ENCODE results near the gene SNW1. TPM values are rescaled to one million over a fixed set of nuclear protein-coding genes. Genes with fewer than 3 reads are reported as not detected.
"Not testable (repeated sequence)": the region's sequence is repeated elsewhere in the genome, so short reads cannot be mapped to it uniquely, and the experiment has no call there.

The SNW1 gene
- total RNA-seq, 2 experiments from 2014 or later: 64.7 to 107 TPM

- Histone ChIP-seq H3K9me2 (ENCODE audit: insufficient read depth, low read length) (no peaks in the 10 kb centered on the region), H3K27ac (ENCODE audit: low read depth, low read length, poor library complexity, severe bottlenecking) (no peak overlapping the region), H3K4me1 (ENCODE audit: insufficient read depth, low read length, poor library complexity, severe bottlenecking) (peaks cover 26% of the 10 kb centered on the region), H3K9me3 (ENCODE audit: low read length) (no peaks in the 10 kb centered on the region), H4K20me1 (ENCODE audit: insufficient read depth, low read length) (no peaks in the 10 kb centered on the region), H3K79me2 (ENCODE audit: insufficient read depth, low read depth, low read length) (peaks cover 8% of the 10 kb centered on the region), H3K4me3 (ENCODE audit: low read depth, low read length, poor library complexity, severe bottlenecking) (peak overlapping the region; percentile 76), H3K36me3 (ENCODE audit: insufficient read depth, low read length) (no peaks in the 10 kb centered on the region), H2AFZ (ENCODE audit: low read length) (peak overlapping the region; percentile 96), H3K4me2 (ENCODE audit: low read length) (peak overlapping the region; percentile 78)
- intact Hi-C loops (cut with micrococcal nuclease; ENCODE audit: unreplicated experiment): loop anchor here (2.0 to 5.0 kb wide), 3 partner anchors 40 to 344 kb away; partner anchors contain the start of genes AHSA1, ALKBH1, SLIRP and SNW1
- TSS peak; percentile 84 for BruUV-seq (replicated peaks)
- ChIA-PET CTCF (ENCODE audit: unreplicated experiment) (no interaction called here), POLR2A (interaction anchor here (0.7 to 1.0 kb wide), 4 partner anchors 9 to 484 kb away, joined by 3 to 6 read pairs (median 4); no protein-coding TSS in a partner anchor)
- no peak for DNase-seq (ENCODE audit: low spot score)
- no peak for TF ChIP-seq EZH2phosphoT487 (IDR thresholded peaks at IDR 0.05; ENCODE audit: borderline replicate concordance, low read depth, low read length)
- no peak for TF ChIP-seq CTCF (conservative IDR thresholded peaks at IDR 0.05; ENCODE audit: low read length)
Measured at GRCh38 chr14:77800814-77801213, 39.9 kb upstream of the SNW1 start.

- intact Hi-C loops (cut with micrococcal nuclease; ENCODE audit: unreplicated experiment): loop anchor here (2.0 to 5.0 kb wide), 3 partner anchors 39 to 343 kb away; partner anchors contain the start of genes AHSA1, ALKBH1, SLIRP and SNW1
- ChIA-PET POLR2A (interaction anchor here (0.9 to 1.0 kb wide), 3 partner anchors 10 to 49 kb away, joined by 3 to 6 read pairs (median 4); no protein-coding TSS in a partner anchor), CTCF (ENCODE audit: unreplicated experiment) (no interaction called here)
- Histone ChIP-seq H4K20me1 (ENCODE audit: insufficient read depth, low read length) (no peaks in the 10 kb centered on the region), H3K79me2 (ENCODE audit: insufficient read depth, low read depth, low read length) (peaks cover 8% of the 10 kb centered on the region), H3K9me2 (ENCODE audit: insufficient read depth, low read length) (no peaks in the 10 kb centered on the region), H2AFZ (ENCODE audit: low read length) (peak within 1 kb of the TSS; percentile 96), H3K4me3 (ENCODE audit: low read depth, low read length, poor library complexity, severe bottlenecking) (peak within 1 kb of the TSS; percentile 76), H3K4me2 (ENCODE audit: low read length) (peak within 1 kb of the TSS; percentile 78), H3K4me1 (ENCODE audit: insufficient read depth, low read length, poor library complexity, severe bottlenecking) (peaks cover 30% of the 10 kb centered on the region), H3K9me3 (ENCODE audit: low read length) (no peaks in the 10 kb centered on the region), H3K27ac (ENCODE audit: low read depth, low read length, poor library complexity, severe bottlenecking) (peak within 1 kb of the TSS; percentile 32), H3K36me3 (ENCODE audit: insufficient read depth, low read length) (no peaks in the 10 kb centered on the region)
- TF ChIP-seq CTCF (conservative IDR thresholded peaks at IDR 0.05; ENCODE audit: low read length) (peak; percentile 33; the same call in 1 of the 2 replicates), EZH2phosphoT487 (IDR thresholded peaks at IDR 0.05; ENCODE audit: borderline replicate concordance, low read depth, low read length) (no peak)
- no TSS peak for BruUV-seq (replicated peaks)
- DNase-seq (ENCODE audit: low spot score): peak; percentile 91
Measured at GRCh38 chr14:77799863-77800730, 39.1 kb upstream of the SNW1 start, which contains the start of gene ADCK1. Gene ADCK1, plus strand, starts transcription at chr14:77800109. Its CDS starts 18,870 bp downstream, at chr14:77818979.

GRCh38 chr14:77799456-77799855 lies 38.5 kb upstream of the SNW1 start:
- BruUV-seq (replicated peaks); H3K79me2 ChIP-seq (ENCODE audit: insufficient read depth, low read depth, low read length): not testable (repeated sequence)
- peak overlapping the region; percentile 76 for H3K4me3 ChIP-seq (ENCODE audit: low read depth, low read length, poor library complexity, severe bottlenecking)

More at GRCh38 chr14:77799456-77799855, 38.5 kb upstream of the SNW1 start:
- H3K9me2 ChIP-seq (ENCODE audit: insufficient read depth, low read length); H3K36me3 ChIP-seq (ENCODE audit: insufficient read depth, low read length); DNase-seq (ENCODE audit: low spot score); CTCF ChIA-PET (ENCODE audit: unreplicated experiment); intact Hi-C loops (cut with micrococcal nuclease; ENCODE audit: unreplicated experiment); H3K9me3 ChIP-seq (ENCODE audit: low read length); H4K20me1 ChIP-seq (ENCODE audit: insufficient read depth, low read length); POLR2A ChIA-PET: not testable (repeated sequence)
- H3K4me2 ChIP-seq (ENCODE audit: low read length): peak overlapping the region; percentile 78
- peak overlapping the region; percentile 96 for H2AFZ ChIP-seq (ENCODE audit: low read length)
- H3K4me1 ChIP-seq (ENCODE audit: insufficient read depth, low read length, poor library complexity, severe bottlenecking): peaks cover 30% of the 10 kb centered on the region
- H3K27ac ChIP-seq (ENCODE audit: low read depth, low read length, poor library complexity, severe bottlenecking): peak overlapping the region; percentile 32

Data from OCI-LY7 (cell line).